ENCODE measurements around the gene SLC8A1. TPM values are rescaled to one million over a fixed set of nuclear protein-coding genes. Genes with fewer than 3 reads are reported as not detected.

The SLC8A1 gene
- polyA plus RNA-seq, 3 donors: 16.9 to 18.2 (median 18.0) TPM

DNA sequence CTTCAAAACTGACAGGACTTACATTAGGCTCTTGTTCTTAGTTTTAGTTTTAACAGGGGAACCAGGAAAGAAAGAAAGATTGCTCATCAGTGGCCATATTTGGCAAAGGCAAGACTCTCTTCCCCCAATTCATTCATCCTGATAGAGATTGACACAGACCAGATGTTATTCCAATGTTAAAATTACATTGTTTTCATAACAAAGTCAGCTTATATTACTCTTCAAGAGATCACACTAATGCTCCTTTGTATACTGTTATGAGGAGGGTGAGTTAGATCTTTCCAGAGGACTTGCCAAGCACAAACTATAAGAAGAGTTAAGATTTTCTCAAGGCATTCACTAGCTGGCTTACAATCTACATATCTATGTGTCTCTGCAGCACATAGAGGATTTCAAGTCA, 252.1 kb downstream of the SLC8A1 start:
- H3K9me3 ChIP-seq (replicated peaks in 1 of 2; ENCODE audit: control insufficient read depth in 1 of 2, insufficient read depth in 1 of 2, low read length in 2 of 2): no peaks in the 10 kb centered on the region
- H3K4me3 ChIP-seq (replicated peaks in 1 of 3; ENCODE audit: low read depth in 2 of 3, low read length in 3 of 3): no peak overlapping the region
- no peaks in the 10 kb centered on the region for H3K79me2 ChIP-seq (ENCODE audit: insufficient read depth, low read length)
- H3K9me3 Mint-ChIP-seq: no peaks in the 10 kb centered on the region
- peaks cover 16 to 22% of the 10 kb centered on the region in 2 donors for H3K36me3 Mint-ChIP-seq
- no peak overlapping the region for H3K9ac ChIP-seq (ENCODE audit: insufficient read depth, low read length, poor library complexity, severe bottlenecking)
- H3K27ac ChIP-seq (ENCODE audit: low read depth in 1 of 2, low read length in 2 of 2): no peak overlapping the region
- H3K4me2 ChIP-seq (replicated peaks; ENCODE audit: extremely low read depth, low read length, poor library complexity, severe bottlenecking): no peak overlapping the region
- no peaks in the 10 kb centered on the region for H3K4me1 ChIP-seq (ENCODE audit: control insufficient read depth in 1 of 2, insufficient read depth in 2 of 2, low read length in 2 of 2)
- intact Hi-C loops (cut with micrococcal nuclease): no loop called here
- no peak for DNase-seq
- H3K4me1 Mint-ChIP-seq: no peaks in the 10 kb centered on the region
- H3K27me3 ChIP-seq (ENCODE audit: control insufficient read depth in 2 of 2, insufficient read depth in 2 of 2, low read length in 2 of 2): no peaks in the 10 kb centered on the region
- TF ChIP-seq, protein P1, sequence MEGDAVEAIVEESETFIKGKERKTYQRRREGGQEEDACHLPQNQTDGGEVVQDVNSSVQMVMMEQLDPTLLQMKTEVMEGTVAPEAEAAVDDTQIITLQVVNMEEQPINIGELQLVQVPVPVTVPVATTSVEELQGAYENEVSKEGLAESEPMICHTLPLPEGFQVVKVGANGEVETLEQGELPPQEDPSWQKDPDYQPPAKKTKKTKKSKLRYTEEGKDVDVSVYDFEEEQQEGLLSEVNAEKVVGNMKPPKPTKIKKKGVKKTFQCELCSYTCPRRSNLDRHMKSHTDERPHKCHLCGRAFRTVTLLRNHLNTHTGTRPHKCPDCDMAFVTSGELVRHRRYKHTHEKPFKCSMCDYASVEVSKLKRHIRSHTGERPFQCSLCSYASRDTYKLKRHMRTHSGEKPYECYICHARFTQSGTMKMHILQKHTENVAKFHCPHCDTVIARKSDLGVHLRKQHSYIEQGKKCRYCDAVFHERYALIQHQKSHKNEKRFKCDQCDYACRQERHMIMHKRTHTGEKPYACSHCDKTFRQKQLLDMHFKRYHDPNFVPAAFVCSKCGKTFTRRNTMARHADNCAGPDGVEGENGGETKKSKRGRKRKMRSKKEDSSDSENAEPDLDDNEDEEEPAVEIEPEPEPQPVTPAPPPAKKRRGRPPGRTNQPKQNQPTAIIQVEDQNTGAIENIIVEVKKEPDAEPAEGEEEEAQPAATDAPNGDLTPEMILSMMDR (IDR thresholded peaks at IDR 0.05): no peak
- peaks cover 86% of the 10 kb centered on the region for H4K20me1 ChIP-seq (ENCODE audit: insufficient read depth, low read length)
- no peak overlapping the region for H2AFZ ChIP-seq (ENCODE audit: insufficient read depth, low read depth, low read length, poor library complexity, severe bottlenecking)
- peaks cover 0 to 4% of the 10 kb centered on the region in 2 donors for H3K36me3 ChIP-seq (replicated peaks in 1 of 2; ENCODE audit: control insufficient read depth in 1 of 2, insufficient read depth in 2 of 2, low read length in 2 of 2)
- H3K27me3 Mint-ChIP-seq (ENCODE audit: low read depth in 3 of 3): no peaks in the 10 kb centered on the region
- H3K27ac Mint-ChIP-seq: no peak overlapping the region
- no peak overlapping the region for H3K4me3 Mint-ChIP-seq

DNA sequence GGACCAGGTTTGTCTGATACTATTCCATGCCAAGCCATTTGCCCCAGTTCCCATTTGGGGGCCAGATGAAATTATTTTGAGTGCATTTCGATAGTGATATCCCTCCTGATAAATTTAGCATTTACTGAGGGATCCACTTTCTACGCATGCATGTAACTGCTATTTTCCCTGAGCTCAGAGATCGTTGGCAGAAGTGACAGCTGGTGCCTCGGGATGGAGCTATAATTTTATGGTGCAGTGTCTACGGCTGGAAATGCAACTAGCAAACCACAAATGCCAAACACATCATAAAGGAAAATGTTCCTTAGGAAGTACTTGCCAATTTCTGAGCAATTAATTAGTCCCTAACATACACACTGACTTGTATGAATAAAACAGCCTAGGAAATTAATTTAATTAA, 254.8 kb downstream of the SLC8A1 start:
- no peak overlapping the region for H3K27ac ChIP-seq (ENCODE audit: low read depth in 1 of 2, low read length in 2 of 2)
- TF ChIP-seq, protein P1 (IDR thresholded peaks at IDR 0.05): no peak
- Mint-ChIP-seq H3K27me3 (ENCODE audit: low read depth in 3 of 3) (peaks cover 0 to 1% (median 0%) of the 10 kb centered on the region in 3 donors), H3K9me3 (no peaks in the 10 kb centered on the region), H3K36me3 (peaks cover 20 to 26% of the 10 kb centered on the region in 2 donors), H3K27ac (no peak overlapping the region), H3K4me1 (peaks cover 4% of the 10 kb centered on the region), H3K4me3 (no peak overlapping the region)
- H2AFZ ChIP-seq (ENCODE audit: insufficient read depth, low read depth, low read length, poor library complexity, severe bottlenecking): no peak overlapping the region
- no peak overlapping the region for H3K4me3 ChIP-seq (replicated peaks in 1 of 3; ENCODE audit: low read depth in 2 of 3, low read length in 3 of 3)
- intact Hi-C loops (cut with micrococcal nuclease): no loop called here
- H3K36me3 ChIP-seq (replicated peaks in 1 of 2; ENCODE audit: control insufficient read depth in 1 of 2, insufficient read depth in 2 of 2, low read length in 2 of 2): peaks cover 0 to 4% of the 10 kb centered on the region in 2 donors
- H3K79me2 ChIP-seq (ENCODE audit: insufficient read depth, low read length): no peaks in the 10 kb centered on the region
- H4K20me1 ChIP-seq (ENCODE audit: insufficient read depth, low read length): peaks cover 90% of the 10 kb centered on the region
- H3K9me3 ChIP-seq (replicated peaks in 1 of 2; ENCODE audit: control insufficient read depth in 1 of 2, insufficient read depth in 1 of 2, low read length in 2 of 2): no peaks in the 10 kb centered on the region
- no peak overlapping the region for H3K4me2 ChIP-seq (replicated peaks; ENCODE audit: extremely low read depth, low read length, poor library complexity, severe bottlenecking)
- H3K27me3 ChIP-seq (ENCODE audit: control insufficient read depth in 2 of 2, insufficient read depth in 2 of 2, low read length in 2 of 2): no peaks in the 10 kb centered on the region
- no peak overlapping the region for H3K9ac ChIP-seq (ENCODE audit: insufficient read depth, low read length, poor library complexity, severe bottlenecking)
- no peaks in the 10 kb centered on the region for H3K4me1 ChIP-seq (ENCODE audit: control insufficient read depth in 1 of 2, insufficient read depth in 2 of 2, low read length in 2 of 2)
- no peak for DNase-seq
- no CpG with 5 or more reads among the region's 5 CpGs for WGBS (ENCODE audit: insufficient coverage)

Data from CD14-positive monocyte (primary cell).